ENCODE measurements around the gene SPNS2. TPM values are rescaled to one million over a fixed set of nuclear protein-coding genes. Genes with fewer than 3 reads are reported as not detected.

SPNS2 gene
- total RNA-seq, 1 experiment from 2014 or later = not detected

DNA sequence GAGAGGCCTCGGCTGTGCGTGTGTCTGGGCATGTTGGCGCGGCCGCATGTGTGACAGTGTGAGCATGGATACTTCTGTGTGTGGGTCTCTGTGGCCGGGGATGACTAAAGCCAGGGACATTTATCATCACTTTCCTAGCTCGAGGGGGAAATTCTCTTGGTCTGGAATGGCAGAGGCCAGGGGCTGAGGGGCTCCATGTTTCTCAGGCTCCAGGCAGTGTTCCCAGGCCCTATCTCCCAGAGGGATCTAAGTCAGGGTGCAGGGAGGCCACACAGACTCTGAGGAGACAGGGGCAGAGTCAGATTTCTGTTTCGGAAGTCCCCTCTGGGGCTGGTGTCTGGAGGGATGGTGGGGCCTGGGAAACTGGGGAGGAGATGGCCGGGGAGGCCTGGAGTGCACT is 23.7 kb upstream of the SPNS2 start:
- CTCF ChIA-PET = no interaction called here

DNA sequence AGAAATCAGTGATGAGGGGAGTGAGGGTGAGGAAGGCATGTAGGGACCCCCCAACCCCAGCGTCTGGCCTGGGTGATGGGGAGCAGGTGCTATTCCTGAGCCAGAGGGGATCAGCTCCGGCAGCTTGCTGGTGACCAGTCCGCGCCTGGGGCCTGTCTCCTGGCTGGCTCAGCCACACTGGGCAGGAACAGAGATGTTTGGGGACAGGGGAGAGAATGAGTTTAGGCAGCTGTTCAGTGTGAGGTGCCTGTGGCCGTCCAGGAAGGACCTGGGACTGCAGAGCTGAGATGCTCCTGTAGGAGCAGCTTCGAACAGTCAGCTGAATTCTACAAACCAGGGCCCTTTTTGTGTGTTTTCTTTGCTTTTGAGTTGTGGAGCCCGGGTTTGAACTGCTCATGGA is 23.2 kb upstream of the SPNS2 start:
- no peak for DNase-seq (ENCODE audit: unreplicated experiment)
- ChIA-PET CTCF (no interaction called here), POLR2A (no interaction called here)
- Mint-ChIP-seq H3K4me3 (ENCODE audit: unreplicated experiment) (no peak overlapping the region), H3K27me3 (ENCODE audit: insufficient read depth, unreplicated experiment) (peaks cover 24% of the 10 kb centered on the region), H3K27ac (ENCODE audit: low read depth, unreplicated experiment) (no peak overlapping the region), H3K4me1 (ENCODE audit: insufficient read depth, unreplicated experiment) (no peaks in the 10 kb centered on the region), H3K9me3 (ENCODE audit: unreplicated experiment) (no peaks in the 10 kb centered on the region), H3K36me3 (ENCODE audit: insufficient read depth, unreplicated experiment) (no peaks in the 10 kb centered on the region)
- TF ChIP-seq, protein P1, sequence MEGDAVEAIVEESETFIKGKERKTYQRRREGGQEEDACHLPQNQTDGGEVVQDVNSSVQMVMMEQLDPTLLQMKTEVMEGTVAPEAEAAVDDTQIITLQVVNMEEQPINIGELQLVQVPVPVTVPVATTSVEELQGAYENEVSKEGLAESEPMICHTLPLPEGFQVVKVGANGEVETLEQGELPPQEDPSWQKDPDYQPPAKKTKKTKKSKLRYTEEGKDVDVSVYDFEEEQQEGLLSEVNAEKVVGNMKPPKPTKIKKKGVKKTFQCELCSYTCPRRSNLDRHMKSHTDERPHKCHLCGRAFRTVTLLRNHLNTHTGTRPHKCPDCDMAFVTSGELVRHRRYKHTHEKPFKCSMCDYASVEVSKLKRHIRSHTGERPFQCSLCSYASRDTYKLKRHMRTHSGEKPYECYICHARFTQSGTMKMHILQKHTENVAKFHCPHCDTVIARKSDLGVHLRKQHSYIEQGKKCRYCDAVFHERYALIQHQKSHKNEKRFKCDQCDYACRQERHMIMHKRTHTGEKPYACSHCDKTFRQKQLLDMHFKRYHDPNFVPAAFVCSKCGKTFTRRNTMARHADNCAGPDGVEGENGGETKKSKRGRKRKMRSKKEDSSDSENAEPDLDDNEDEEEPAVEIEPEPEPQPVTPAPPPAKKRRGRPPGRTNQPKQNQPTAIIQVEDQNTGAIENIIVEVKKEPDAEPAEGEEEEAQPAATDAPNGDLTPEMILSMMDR (IDR thresholded peaks at IDR 0.05; ENCODE audit: unreplicated experiment) = no peak
- BruUV-seq (replicated peaks) = no TSS peak
- intact Hi-C loops (cut with micrococcal nuclease) = no loop called here

More for the DNA sequence above, 23.7 kb upstream of the SPNS2 start:
- no peaks in the 10 kb centered on the region for H3K4me1 Mint-ChIP-seq (ENCODE audit: insufficient read depth, unreplicated experiment)
- POLR2A ChIA-PET = no interaction called here
- DNase-seq (ENCODE audit: unreplicated experiment) = no peak
- H3K36me3 Mint-ChIP-seq (ENCODE audit: insufficient read depth, unreplicated experiment) = no peaks in the 10 kb centered on the region
- no peak overlapping the region for H3K27ac Mint-ChIP-seq (ENCODE audit: low read depth, unreplicated experiment)
- H3K27me3 Mint-ChIP-seq (ENCODE audit: insufficient read depth, unreplicated experiment) = peaks cover 24% of the 10 kb centered on the region
- TF ChIP-seq, protein P1 (IDR thresholded peaks at IDR 0.05; ENCODE audit: unreplicated experiment) = no peak
- no peak overlapping the region for H3K4me3 Mint-ChIP-seq (ENCODE audit: unreplicated experiment)
- intact Hi-C loops (cut with micrococcal nuclease) = no loop called here
- no TSS peak for BruUV-seq (replicated peaks)
- no peaks in the 10 kb centered on the region for H3K9me3 Mint-ChIP-seq (ENCODE audit: unreplicated experiment)

DNA sequence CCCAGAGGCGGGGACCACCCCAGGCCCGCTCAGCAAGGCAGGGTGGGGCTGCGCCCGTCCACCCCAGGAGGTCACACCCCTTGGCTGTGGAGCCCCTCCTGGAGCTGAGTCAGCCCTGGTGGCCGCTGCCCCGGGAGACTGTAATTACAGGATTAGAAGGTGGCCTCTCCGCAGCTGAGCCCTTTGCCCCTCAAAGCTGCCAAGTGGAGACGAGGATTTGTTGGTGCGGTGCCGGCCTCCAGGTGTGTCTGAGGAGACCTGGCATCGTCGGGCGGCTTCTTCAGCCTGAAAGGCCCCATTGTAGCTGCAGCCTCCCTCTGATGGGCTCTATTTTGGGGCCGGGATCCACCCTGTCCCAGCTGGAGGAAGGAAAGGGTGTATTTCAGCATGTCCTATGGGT is 22.7 kb upstream of the SPNS2 start:
- H3K27ac Mint-ChIP-seq (ENCODE audit: low read depth, unreplicated experiment) = no peak overlapping the region
- DNase-seq (ENCODE audit: unreplicated experiment) = no peak
- no peaks in the 10 kb centered on the region for H3K36me3 Mint-ChIP-seq (ENCODE audit: insufficient read depth, unreplicated experiment)
- ChIA-PET CTCF (interaction anchor here (1.1 kb wide), 1 partner anchor 27 kb away, joined by 4 read pairs; no protein-coding TSS in a partner anchor), POLR2A (no interaction called here)
- BruUV-seq (replicated peaks) = no TSS peak
- H3K4me3 Mint-ChIP-seq (ENCODE audit: unreplicated experiment) = no peak overlapping the region
- no peaks in the 10 kb centered on the region for H3K9me3 Mint-ChIP-seq (ENCODE audit: unreplicated experiment)
- no peaks in the 10 kb centered on the region for H3K4me1 Mint-ChIP-seq (ENCODE audit: insufficient read depth, unreplicated experiment)
- peaks cover 24% of the 10 kb centered on the region for H3K27me3 Mint-ChIP-seq (ENCODE audit: insufficient read depth, unreplicated experiment)
- intact Hi-C loops (cut with micrococcal nuclease) = no loop called here
- TF ChIP-seq, protein P1 (IDR thresholded peaks at IDR 0.05; ENCODE audit: unreplicated experiment) = no peak

DNA sequence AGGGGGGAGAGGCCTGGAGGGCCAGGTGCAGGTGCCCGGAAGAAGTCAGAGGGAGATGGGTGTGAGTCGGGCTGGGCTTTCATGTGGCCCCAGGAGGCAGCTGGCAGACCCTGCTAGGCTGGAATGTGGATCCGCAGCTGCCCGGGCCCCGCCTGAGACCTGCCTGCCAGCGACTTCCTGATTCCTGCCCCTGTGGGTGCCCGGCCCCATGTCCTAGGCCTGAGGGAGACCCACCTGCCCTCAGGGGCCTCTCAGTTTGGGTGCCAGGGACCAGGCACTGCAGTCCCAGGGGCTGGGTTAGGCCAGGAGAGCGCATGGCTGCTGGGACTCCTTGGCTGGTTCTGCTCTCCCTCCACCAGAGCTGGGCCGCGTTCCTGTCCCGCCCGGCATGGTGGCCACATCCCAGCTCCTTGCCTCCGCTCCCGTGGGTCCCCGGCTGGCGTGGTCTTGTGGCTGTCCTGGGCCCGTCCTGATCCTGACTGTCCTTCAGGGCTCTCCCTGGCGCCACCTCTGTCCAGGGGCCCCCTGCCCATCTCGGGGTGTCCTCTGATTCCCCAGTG is 22.1 kb upstream of the SPNS2 start:
- no peaks in the 10 kb centered on the region for H3K36me3 Mint-ChIP-seq (ENCODE audit: insufficient read depth, unreplicated experiment)
- no peaks in the 10 kb centered on the region for H3K9me3 Mint-ChIP-seq (ENCODE audit: unreplicated experiment)
- BruUV-seq (replicated peaks) = no TSS peak
- intact Hi-C loops (cut with micrococcal nuclease) = no loop called here
- H3K27me3 Mint-ChIP-seq (ENCODE audit: insufficient read depth, unreplicated experiment) = peaks cover 24% of the 10 kb centered on the region
- CTCF ChIA-PET = interaction anchor here (0.5 to 1.1 kb wide), 2 partner anchors 28 to 614 kb away, joined by 4 read pairs; no protein-coding TSS in a partner anchor
- no peak for DNase-seq (ENCODE audit: unreplicated experiment)
- no peak overlapping the region for H3K4me3 Mint-ChIP-seq (ENCODE audit: unreplicated experiment)
- H3K4me1 Mint-ChIP-seq (ENCODE audit: insufficient read depth, unreplicated experiment) = no peaks in the 10 kb centered on the region
- H3K27ac Mint-ChIP-seq (ENCODE audit: low read depth, unreplicated experiment) = no peak overlapping the region
- POLR2A ChIA-PET = no interaction called here
- TF ChIP-seq, protein P1 (IDR thresholded peaks at IDR 0.05; ENCODE audit: unreplicated experiment) = no peak
